Posterior vena cava (tissue), 2 donors: ENCODE data around the gene PSMA8. TPM values are rescaled to one million over a fixed set of nuclear protein-coding genes. Genes with fewer than 3 reads are reported as not detected.
"Not testable (repeated sequence)": the region's sequence is repeated elsewhere in the genome, so short reads cannot be mapped to it uniquely, and the experiment has no call there.

Experiments used
- DNase-seq: peaks from one replicate; pipeline ENCODE4 v3.0.0-alpha.2; 2020; ENCODE audit warnings: low spot score
- intact Hi-C, 2 donors: fragments of 100-400 bp; cut with DNase I; formaldehyde crosslinking; loops; one replicate each; pipeline versions ENCODE4 v1.14.1 to v1.14.2; 2022 to 2023
- total RNA-seq, 2 donors: library from RNA; stranded (reverse); fragmentation: NEBNext Ultra II Directional; extraction: Animal tissue kit (Norgen Biotek cat#: 25700); gene quantifications; one replicate each; pipeline ENCODE4 v1.2.1, GENCODE V29; 2021
- donor health status: DM: yes; HTN: yes; CAD: no.
- donor health status: DM: yes; HTN: yes; CAD: no.

The PSMA8 gene
- total RNA-seq, 2 donors from 2014 or later, result not detected

- intact Hi-C loops, result no loop called here
- no peak for DNase-seq
These were observed 30.9 kb downstream of the PSMA8 start for GRCh38 chr18:26164571-26164970.

- DNase-seq, intact Hi-C loops: not testable (repeated sequence)
These were observed 33.9 kb downstream of the PSMA8 start for GRCh38 chr18:26167592-26167991.

- intact Hi-C loops, result no loop called here
- no peak for DNase-seq
These were observed 41.8 kb downstream of the PSMA8 start for GRCh38 chr18:26175481-26175880.

GRCh38 chr18:26176134-26176533, 42.5 kb downstream of the PSMA8 start:
- DNase-seq, result no peak
- intact Hi-C loops, result no loop called here

- intact Hi-C loops, result no loop called here
- DNase-seq, result no peak
These were observed 47.7 kb downstream of the PSMA8 start for GRCh38 chr18:26181343-26181826.

GRCh38 chr18:26183395-26184112, 49.9 kb downstream of the PSMA8 start:
- intact Hi-C loops, result no loop called here
- no peak for DNase-seq

- no peak for DNase-seq
These were observed 51.6 kb downstream of the PSMA8 start for GRCh38 chr18:26185267-26185666.

GRCh38 chr18:26190506-26190905, 56.8 kb downstream of the PSMA8 start:
- no peak for DNase-seq
- intact Hi-C loops, result no loop called here

More at GRCh38 chr18:26185267-26185666, 51.6 kb downstream of the PSMA8 start:
- intact Hi-C loops, result no loop called here

- intact Hi-C loops, result no loop called here
- no peak for DNase-seq
These were observed 58.6 kb downstream of the PSMA8 start for GRCh38 chr18:26192233-26192632.

- intact Hi-C loops, result no loop called here
- no peak for DNase-seq
These were observed 62.9 kb downstream of the PSMA8 start for GRCh38 chr18:26196605-26197004.

- DNase-seq, intact Hi-C loops: not testable (repeated sequence)
These were observed 68.3 kb downstream of the PSMA8 start for GRCh38 chr18:26202001-26202400.

- intact Hi-C loops, result no loop called here
These were observed 71.6 kb downstream of the PSMA8 start for GRCh38 chr18:26205318-26205717.

GRCh38 chr18:26206488-26206887, 72.8 kb downstream of the PSMA8 start:
- intact Hi-C loops, result no loop called here
- DNase-seq, result no peak

More at GRCh38 chr18:26205318-26205717, 71.6 kb downstream of the PSMA8 start:
- DNase-seq, result no peak

GRCh38 chr18:26207937-26208336, 74.3 kb downstream of the PSMA8 start:
- intact Hi-C loops, result no loop called here
- DNase-seq, result no peak

GRCh38 chr18:26208977-26209376, 75.3 kb downstream of the PSMA8 start:
- DNase-seq, result no peak
- intact Hi-C loops, result no loop called here

- intact Hi-C loops, result no loop called here
- no peak for DNase-seq
These were observed 76.5 kb downstream of the PSMA8 start for GRCh38 chr18:26210147-26210546.

- DNase-seq, result no peak
- intact Hi-C loops, result no loop called here
These were observed 81.7 kb downstream of the PSMA8 start for GRCh38 chr18:26215247-26215970.

GRCh38 chr18:26225022-26225693, 91.5 kb downstream of the PSMA8 start:
- intact Hi-C loops, result no loop called here
- no peak for DNase-seq

GRCh38 chr18:26225915-26226228, 92.2 kb downstream of the PSMA8 start:
- DNase-seq, result no peak
- intact Hi-C loops, result no loop called here
